Measurements from ENCODE around the gene RHEX. TPM values are rescaled to one million over a fixed set of nuclear protein-coding genes. Genes with fewer than 3 reads are reported as not detected.
A peak's percentile ranks its signal among the peaks of the same experiment; 100 is the strongest.
"Not testable (repeated sequence)": the region's sequence is repeated elsewhere in the genome, so short reads cannot be mapped to it uniquely, and the experiment has no call there.

RHEX gene
- polyA plus RNA-seq, 12 donors: 0.26 to 3.7 (median 0.51) TPM; not detected in 3

GRCh38 chr1:206058289-206058926 is 5.4 kb downstream of the RHEX start:
- DNase-seq: not testable (repeated sequence)

GRCh38 chr1:206058927-206059292 is 5.9 kb downstream of the RHEX start:
- DNase-seq: no peak

- no peak for DNase-seq
Measured at GRCh38 chr1:206059355-206059915, 6.5 kb downstream of the RHEX start.

DNA sequence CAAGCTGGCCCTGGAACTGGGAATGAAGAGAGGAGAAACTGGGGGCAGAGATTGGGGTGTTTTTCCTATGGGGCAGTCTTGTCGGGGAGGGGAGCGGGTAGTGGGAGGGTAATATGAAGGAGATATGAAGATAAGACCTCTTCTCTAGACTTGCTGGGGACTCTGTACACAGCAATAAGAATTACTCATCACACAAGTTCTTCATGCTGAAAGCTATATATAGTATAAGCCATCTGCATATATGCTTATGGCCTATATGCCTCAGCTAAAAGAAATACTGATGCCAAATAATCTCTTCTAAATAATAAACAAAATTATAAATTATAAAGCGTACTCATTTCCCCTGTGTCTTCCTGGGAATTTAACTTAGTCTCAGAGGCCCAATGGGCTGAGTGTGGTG is 7.9 kb downstream of the RHEX start:
- DNase-seq: no peak

- no peak for DNase-seq
Measured at GRCh38 chr1:206062464-206062863, 9.5 kb downstream of the RHEX start.

DNA sequence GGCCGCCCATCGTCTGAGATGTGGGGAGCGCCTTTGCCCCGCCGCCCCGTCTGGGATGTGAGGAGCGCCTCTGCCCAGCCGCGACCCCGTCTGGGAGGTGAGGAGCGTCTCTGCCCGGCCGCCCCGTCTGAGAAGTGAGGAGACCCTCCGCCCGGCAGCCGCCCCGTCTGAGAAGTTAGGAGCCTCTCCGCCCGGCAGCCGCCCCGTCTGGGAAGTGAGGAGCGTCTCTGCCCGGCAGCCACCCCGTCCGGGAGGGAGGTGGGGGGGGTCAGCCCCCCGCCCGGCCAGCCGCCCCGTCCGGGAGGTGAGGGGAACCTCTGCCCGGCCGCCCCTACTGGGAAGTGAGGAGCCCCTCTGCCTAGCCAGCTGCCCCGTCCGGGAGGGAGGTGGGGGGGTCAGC is 11.0 kb downstream of the RHEX start:
- DNase-seq: not testable (repeated sequence)

- not testable (repeated sequence) for DNase-seq
Measured at GRCh38 chr1:206064501-206064900, 11.5 kb downstream of the RHEX start.

- no peak for DNase-seq
Measured at GRCh38 chr1:206065547-206066145, 12.7 kb downstream of the RHEX start.

- DNase-seq: no peak
Measured at GRCh38 chr1:206066479-206067171, 13.7 kb downstream of the RHEX start.

DNA sequence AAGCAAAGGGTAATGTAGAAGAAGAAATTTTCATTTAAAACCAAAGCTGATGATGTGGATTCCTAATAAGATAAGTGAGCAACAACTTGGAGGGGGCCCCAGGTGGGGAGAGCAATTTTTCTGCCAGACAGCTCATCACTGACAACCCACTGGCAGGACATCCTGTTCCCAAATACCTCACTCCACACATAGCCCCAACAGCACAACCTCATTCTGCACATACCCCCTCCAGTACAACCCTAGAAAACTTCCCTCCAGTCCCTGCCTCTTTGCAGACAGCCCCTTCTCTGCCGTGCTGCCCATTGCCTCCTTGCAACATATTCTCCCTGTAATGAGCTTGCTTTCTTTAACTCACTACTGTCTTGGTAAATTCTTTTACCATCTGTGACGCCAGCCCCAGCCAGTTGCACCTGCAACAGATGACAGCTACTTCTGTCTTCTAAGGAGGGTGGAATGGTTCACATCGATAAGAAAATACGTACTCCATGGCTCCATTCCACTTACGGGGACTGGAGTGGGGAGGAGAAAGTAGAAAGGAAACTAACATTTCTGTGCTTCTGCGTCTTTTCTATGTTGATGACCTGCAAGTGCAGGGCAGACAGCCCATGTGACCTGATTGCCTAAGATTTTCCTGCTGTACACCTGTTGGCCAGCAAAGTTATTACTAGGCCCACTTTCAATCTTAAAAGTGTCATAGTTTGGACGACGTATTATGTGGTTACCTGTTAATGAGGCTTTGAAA is 14.7 kb downstream of the RHEX start:
- no peak for DNase-seq

GRCh38 chr1:206068314-206068713 is 15.3 kb downstream of the RHEX start:
- DNase-seq: no peak

GRCh38 chr1:206070627-206071304 is 17.8 kb downstream of the RHEX start:
- no peak for DNase-seq

- no peak for DNase-seq
Measured at GRCh38 chr1:206074839-206075238, 21.9 kb downstream of the RHEX start.

- peak; percentile 26 for DNase-seq
Measured at GRCh38 chr1:206075786-206076755, 23.1 kb downstream of the RHEX start.

DNA sequence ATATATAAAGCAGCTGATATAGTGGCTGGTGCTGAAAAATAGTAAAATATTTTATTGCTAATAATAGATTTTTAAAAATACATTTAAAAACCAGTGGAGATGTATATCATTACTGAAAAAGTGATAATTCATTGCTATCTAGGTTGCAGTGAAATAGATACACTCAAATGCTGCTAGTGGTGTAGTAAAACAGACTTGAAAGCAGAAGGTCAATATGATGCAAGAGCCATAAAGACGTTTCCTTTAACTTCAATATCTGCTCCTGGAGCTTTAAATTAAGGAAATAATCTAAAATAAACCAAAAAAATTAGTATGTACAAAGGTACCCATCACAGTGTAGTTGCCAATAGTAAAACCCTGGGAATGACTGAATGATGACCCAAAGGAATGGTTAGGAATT is 26.2 kb downstream of the RHEX start:
- DNase-seq: no peak

DNA sequence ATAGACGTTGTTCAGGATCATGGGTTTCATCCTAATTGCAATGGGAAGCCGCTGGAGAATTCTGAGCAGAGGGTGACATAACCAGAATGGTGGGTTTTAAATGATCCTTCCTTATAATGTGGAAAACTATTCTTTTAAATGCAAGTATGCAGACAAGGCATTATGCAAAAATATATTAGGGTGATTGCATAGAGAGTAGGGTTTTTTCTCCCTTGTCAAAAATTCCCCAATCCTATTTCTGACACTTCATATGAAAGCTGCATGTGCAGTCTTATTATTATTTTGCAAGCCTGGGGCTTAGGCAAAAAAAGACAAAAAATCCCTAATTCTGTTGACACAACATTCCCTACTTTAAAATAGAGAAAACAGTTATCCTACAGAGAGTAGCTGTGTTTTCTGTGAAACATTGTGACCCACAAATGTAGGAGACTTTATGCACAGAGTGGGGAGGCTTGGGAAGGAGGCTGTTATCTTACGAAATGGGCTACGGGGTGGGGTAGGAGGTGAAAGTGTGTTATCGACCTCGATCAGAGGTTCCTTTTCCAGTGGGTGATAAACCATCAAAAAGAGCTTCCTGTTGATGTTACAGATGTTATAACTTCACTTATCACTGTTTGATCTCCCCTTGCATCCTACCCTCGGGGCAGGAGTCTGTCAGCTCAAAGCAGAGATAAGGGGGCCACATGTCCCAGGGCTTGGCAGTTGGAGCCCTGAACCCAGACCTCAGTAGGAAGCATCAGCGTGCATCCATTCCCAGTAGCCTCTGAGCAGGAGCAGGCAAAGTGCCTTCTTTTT is 27.2 kb downstream of the RHEX start:
- no peak for DNase-seq

DNA sequence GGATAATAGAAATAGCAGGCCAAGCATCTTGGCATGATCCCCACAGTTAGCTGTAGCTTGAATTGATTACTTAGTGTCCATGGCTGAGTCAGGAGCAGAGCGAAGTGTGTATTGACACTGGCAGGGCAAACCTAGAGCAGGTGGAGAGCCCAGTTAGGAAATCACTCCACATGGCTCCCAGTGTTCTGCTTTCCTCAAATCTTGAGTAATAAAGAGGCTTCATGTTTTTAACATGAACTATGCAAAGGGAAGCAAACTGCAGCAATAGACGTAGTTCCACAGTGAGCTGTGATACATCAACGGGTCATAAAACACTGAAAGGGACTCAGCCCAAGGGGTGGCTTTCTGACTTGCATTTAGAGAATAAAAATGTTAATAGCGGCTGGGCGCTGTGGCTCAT is 28.9 kb downstream of the RHEX start:
- no peak for DNase-seq

GRCh38 chr1:206082831-206083695 is 30.1 kb downstream of the RHEX start:
- no peak for DNase-seq

- DNase-seq: no peak
Measured at GRCh38 chr1:206083750-206084149, 30.8 kb downstream of the RHEX start.

Data from muscle of arm (tissue), 12 donors.